AG04449 (cell line): Measurements from ENCODE around the gene BABAM2.

ENCODE experiments used
- CTCF ChIA-PET: fragments of 350-600 bp; formaldehyde crosslinking; extraction: SDS; loops from one replicate; lab custom pipeline; 2021; ENCODE audit warnings: antibody characterized with exemption; lab: Yijun Ruan, JAX
- POLR2A ChIA-PET: fragments of 400-600, 350-600 bp; formaldehyde crosslinking; extraction: SDS; loops from one replicate; lab custom pipeline; 2020; ENCODE audit warnings: antibody characterized with exemption, inconsistent platforms; lab: Yijun Ruan, JAX
- DNase-seq: peaks from one replicate; pipeline ENCODE4 v3.0.0-alpha.2; 2010; ENCODE audit warnings: low read depth, low spot score
- H3K4me3 ChIP-seq: 2 replicates; pipeline ENCODE4 v1.5.1; 2011; ENCODE audit warnings: low read depth, mild to moderate bottlenecking, control low read depth, low read length
- CTCF ChIP-seq: IDR thresholded peaks from one replicate; pipeline ENCODE4 v1.5.1; 2011; ENCODE audit warnings: mild to moderate bottlenecking, moderate library complexity, low read length, control low read depth, inconsistent platforms; ENCODE audit not compliant: insufficient read depth; ENCODE audit errors: missing control alignments

The BABAM2 gene

DNA sequence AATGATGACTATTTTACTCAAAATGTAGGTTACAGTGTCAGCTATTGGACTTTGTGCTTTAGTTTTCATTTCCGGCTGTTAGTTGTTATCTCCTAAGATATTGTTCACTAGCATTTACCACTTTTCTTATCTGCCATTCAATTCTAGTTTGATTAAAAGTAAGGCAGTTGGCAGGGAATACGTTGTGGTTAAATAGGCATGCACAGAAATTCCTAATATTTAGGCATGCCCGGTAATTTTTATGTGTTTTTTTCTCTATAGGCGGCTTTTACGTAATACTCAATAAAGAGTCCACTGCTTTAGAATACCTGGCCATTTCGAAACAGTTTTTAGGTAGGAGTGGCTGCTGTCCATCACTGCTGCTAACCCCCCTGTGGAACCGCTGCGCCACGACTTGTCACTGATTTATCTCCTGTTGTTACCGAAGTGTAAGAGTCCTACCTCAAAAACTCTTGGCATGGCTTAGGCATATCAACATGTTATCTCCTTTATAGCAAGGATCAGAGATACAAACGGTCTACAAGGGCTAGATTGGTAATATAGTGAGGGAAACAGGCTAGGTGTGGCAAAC lies 39.5 kb downstream of the BABAM2 start:
- CTCF ChIA-PET = no interaction called here
- POLR2A ChIA-PET = no interaction called here
- no peak for TF ChIP-seq CTCF

DNA sequence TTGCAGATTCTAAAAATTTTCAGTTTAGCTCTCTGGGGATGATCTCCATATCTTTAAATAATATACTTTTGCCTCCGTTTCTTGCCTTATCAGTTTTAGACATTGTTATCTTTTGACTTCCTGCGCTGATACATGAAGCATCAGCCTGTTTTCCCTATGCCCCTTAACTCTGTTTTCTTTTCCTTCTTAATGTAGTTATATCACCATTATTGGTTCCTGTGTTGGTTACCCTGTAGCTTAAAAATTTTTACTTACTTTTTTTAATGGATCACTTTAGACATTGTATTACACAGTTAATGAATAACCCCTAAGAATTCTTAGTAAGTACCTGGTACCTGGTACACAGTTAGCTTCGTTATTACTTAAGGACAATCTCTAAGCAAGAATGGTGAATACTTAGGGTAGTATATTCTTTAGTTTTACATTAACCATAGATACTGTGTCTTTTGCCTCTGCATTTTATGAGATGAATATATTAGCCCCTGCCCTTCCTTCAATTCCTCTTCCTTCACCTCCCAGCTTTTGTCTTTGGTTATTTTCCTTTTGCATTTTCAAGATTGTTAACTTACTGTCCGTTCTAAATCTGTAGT lies 40.9 kb downstream of the BABAM2 start:
- CTCF ChIA-PET = interaction anchor here (1.2 kb wide), 1 partner anchor 18 kb away, joined by 3 read pairs; no protein-coding TSS in a partner anchor
- DNase-seq = no peak

More for the DNA sequence above, 39.5 kb downstream of the BABAM2 start:
- DNase-seq = no peak
- H3K4me3 ChIP-seq = no peak overlapping the region

GRCh38 chr2:27932396-27932795 lies 41.9 kb downstream of the BABAM2 start:
- CTCF ChIA-PET = interaction anchor here (1.2 to 1.6 kb wide), 2 partner anchors 179 to 209 kb away, joined by 3 to 5 read pairs; no protein-coding TSS in a partner anchor

More for the DNA sequence above, 40.9 kb downstream of the BABAM2 start:
- POLR2A ChIA-PET = no interaction called here
- no peak for TF ChIP-seq CTCF
- no peak overlapping the region for H3K4me3 ChIP-seq

GRCh38 chr2:27935026-27935425 lies 44.5 kb downstream of the BABAM2 start:
- H3K4me3 ChIP-seq = no peak overlapping the region
- no peak for DNase-seq
- TF ChIP-seq CTCF = no peak
- CTCF ChIA-PET = no interaction called here
- POLR2A ChIA-PET = no interaction called here

More at GRCh38 chr2:27932396-27932795, 41.9 kb downstream of the BABAM2 start:
- TF ChIP-seq CTCF = no peak
- POLR2A ChIA-PET = no interaction called here
- H3K4me3 ChIP-seq = no peak overlapping the region
- no peak for DNase-seq

DNA sequence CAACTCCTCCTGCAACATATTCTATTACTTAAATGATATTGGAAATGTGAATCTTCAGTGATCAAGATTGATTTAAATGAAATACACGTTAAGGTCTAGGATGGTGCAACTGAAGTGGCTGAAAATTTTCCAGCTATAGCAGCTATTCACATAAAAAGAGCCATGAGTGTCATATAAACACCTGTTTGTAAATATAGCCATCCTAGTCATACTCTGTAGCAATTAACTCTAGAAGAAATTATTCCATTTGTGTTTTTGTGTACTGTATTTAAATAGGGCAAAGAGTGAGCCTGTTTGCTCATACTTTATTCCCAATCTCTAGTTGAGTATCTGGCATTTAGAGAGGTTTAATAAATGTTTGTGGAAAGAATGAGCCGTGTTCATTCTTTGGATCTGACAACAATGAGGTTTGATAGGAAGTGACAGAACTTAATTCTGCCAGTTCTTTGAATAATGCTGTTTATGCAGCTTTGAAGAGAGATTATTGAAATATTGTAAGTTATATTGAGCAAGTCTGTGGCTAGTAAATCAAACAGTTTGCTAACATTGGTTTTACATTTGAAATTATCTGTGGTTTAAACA lies 49.7 kb downstream of the BABAM2 start:
- no peak overlapping the region for H3K4me3 ChIP-seq
- POLR2A ChIA-PET = no interaction called here
- CTCF ChIA-PET = no interaction called here
- no peak for TF ChIP-seq CTCF
- DNase-seq = no peak

GRCh38 chr2:27940982-27941381 lies 50.5 kb downstream of the BABAM2 start:
- no peak overlapping the region for H3K4me3 ChIP-seq
- ChIA-PET CTCF (no interaction called here), POLR2A (no interaction called here)
- DNase-seq = no peak
- no peak for TF ChIP-seq CTCF
